HUDEP-2 (cell line): Measurements from ENCODE around the gene PHACTR1.

ENCODE experiments used
- DNase-seq, 76 experiments: peaks; one replicate each; lab custom pipeline; 2025; ENCODE audit not compliant: unreplicated experiment in 76 of 76; lab: John Stamatoyannopoulos, UW

PHACTR1 gene

GRCh38 chr6:13012977-13013680, 296.6 kb downstream of the PHACTR1 start:
- no peak for DNase-seq

- no peak for DNase-seq
Measured at GRCh38 chr6:13013681-13014503, 297.3 kb downstream of the PHACTR1 start.

- no peak for DNase-seq
Measured at GRCh38 chr6:13014504-13015378, 298.2 kb downstream of the PHACTR1 start.

- no peak for DNase-seq
Measured at GRCh38 chr6:13015379-13015681, 298.8 kb downstream of the PHACTR1 start.

- DNase-seq, result no peak
Measured at GRCh38 chr6:13024616-13025015, 308.0 kb downstream of the PHACTR1 start.

GRCh38 chr6:13025893-13026499, 309.4 kb downstream of the PHACTR1 start:
- no peak for DNase-seq

- DNase-seq, result no peak
Measured at GRCh38 chr6:13026557-13026956, 310.0 kb downstream of the PHACTR1 start.

- DNase-seq, result no peak
Measured at GRCh38 chr6:13027207-13027606, 310.6 kb downstream of the PHACTR1 start.

- no peak for DNase-seq
Measured at GRCh38 chr6:13030396-13030795, 313.8 kb downstream of the PHACTR1 start.

- DNase-seq, result no peak
Measured at GRCh38 chr6:13032566-13032965, 316.0 kb downstream of the PHACTR1 start.

GRCh38 chr6:13033145-13033544, 316.6 kb downstream of the PHACTR1 start:
- DNase-seq, result no peak

GRCh38 chr6:13034316-13034715, 317.7 kb downstream of the PHACTR1 start:
- no peak for DNase-seq

GRCh38 chr6:13035606-13036005, 319.0 kb downstream of the PHACTR1 start:
- no peak for DNase-seq

GRCh38 chr6:13038315-13038714, 321.7 kb downstream of the PHACTR1 start:
- no peak for DNase-seq

GRCh38 chr6:13038741-13039190, 322.2 kb downstream of the PHACTR1 start:
- no peak for DNase-seq

GRCh38 chr6:13044390-13044789, 327.8 kb downstream of the PHACTR1 start:
- DNase-seq, result peak in 1 of 76 experiments; percentile 12

- DNase-seq, result no peak
Measured at GRCh38 chr6:13044896-13045295, 328.3 kb downstream of the PHACTR1 start.

- no peak for DNase-seq
Measured at GRCh38 chr6:13045676-13046075, 329.1 kb downstream of the PHACTR1 start.

- no peak for DNase-seq
Measured at GRCh38 chr6:13046084-13046483, 329.5 kb downstream of the PHACTR1 start.

GRCh38 chr6:13048113-13048512, 331.5 kb downstream of the PHACTR1 start:
- DNase-seq, result no peak
